Activated CD8-positive, alpha-beta T cell treated with anti-CD3 and anti-CD28 coated beads for 36 hours (primary cell): ENCODE measurements around the gene SIK1. TPM values are rescaled to one million over a fixed set of nuclear protein-coding genes. Genes with fewer than 3 reads are reported as not detected.
A peak's percentile ranks its signal among the peaks of the same experiment; 100 is the strongest.
"Not testable (repeated sequence)": the region's sequence is repeated elsewhere in the genome, so short reads cannot be mapped to it uniquely, and the experiment has no call there.

Source experiments
- ATAC-seq: fragments of 200-7000 bp; cut with Tn5 transposase; one replicate; pipeline ENCODE4 v1.10.0; 2021; ENCODE audit warnings: mild to moderate bottlenecking, moderate library complexity
- CTCF ChIA-PET: fragments of 350-600 bp; sonication (Branson Sonifier 250); formaldehyde crosslinking; loops from one replicate; lab custom pipeline; 2021; ENCODE audit warnings: antibody characterized with exemption; lab: Charles Lee
- POLR2A ChIA-PET: fragments of 350-600 bp; sonication (Branson Sonifier 250); formaldehyde crosslinking; loops from one replicate; lab custom pipeline; 2021; ENCODE audit warnings: antibody characterized with exemption; lab: Charles Lee
- DNase-seq: peaks from one replicate; pipeline ENCODE4 v3.0.0-alpha.2; 2020
- H3K27ac Mint-ChIP-seq: one replicate; pipeline ENCODE4 v1.8.0; 2021; ENCODE audit warnings: mild to moderate bottlenecking, mixed read lengths
- H3K27me3 Mint-ChIP-seq: one replicate; pipeline ENCODE4 v1.8.0; 2021; ENCODE audit warnings: mixed read lengths
- H3K36me3 Mint-ChIP-seq: one replicate; pipeline ENCODE4 v1.8.0; 2021; ENCODE audit warnings: low read depth, mixed read lengths
- H3K4me1 Mint-ChIP-seq: one replicate; pipeline ENCODE4 v1.8.0; 2021; ENCODE audit warnings: low read depth, mixed read lengths
- H3K4me3 Mint-ChIP-seq: one replicate; pipeline ENCODE4 v1.8.0; 2021; ENCODE audit warnings: mild to moderate bottlenecking, moderate library complexity, mixed read lengths
- H3K9me3 Mint-ChIP-seq: one replicate; pipeline ENCODE4 v1.8.0; 2021; ENCODE audit warnings: mixed read lengths
- intact Hi-C: fragments of 100-400 bp; cut with micrococcal nuclease; formaldehyde crosslinking; loops from one replicate; pipeline ENCODE4 v1.10.0; 2022
- total RNA-seq, 2 experiments: library from RNA; stranded (reverse); gene quantifications; one replicate each; pipeline ENCODE4 v1.2.3, GENCODE V29; 2021

SIK1 gene
- total RNA-seq, 2 experiments from 2014 or later = 23.8 to 27.3 TPM

- H3K4me1 Mint-ChIP-seq, intact Hi-C loops, H3K4me3 Mint-ChIP-seq, H3K27me3 Mint-ChIP-seq, H3K9me3 Mint-ChIP-seq, DNase-seq, ATAC-seq, POLR2A ChIA-PET, H3K36me3 Mint-ChIP-seq, CTCF ChIA-PET, H3K27ac Mint-ChIP-seq: not testable (repeated sequence)
These were observed 23.1 kb downstream of the SIK1 start for GRCh38 chr21:43403651-43404430.

- ATAC-seq, H3K4me1 Mint-ChIP-seq, H3K4me3 Mint-ChIP-seq, intact Hi-C loops, DNase-seq, H3K27ac Mint-ChIP-seq, CTCF ChIA-PET, H3K9me3 Mint-ChIP-seq, H3K27me3 Mint-ChIP-seq, POLR2A ChIA-PET, H3K36me3 Mint-ChIP-seq: not testable (repeated sequence)
These were observed 25.8 kb downstream of the SIK1 start for GRCh38 chr21:43401125-43401524.

DNA sequence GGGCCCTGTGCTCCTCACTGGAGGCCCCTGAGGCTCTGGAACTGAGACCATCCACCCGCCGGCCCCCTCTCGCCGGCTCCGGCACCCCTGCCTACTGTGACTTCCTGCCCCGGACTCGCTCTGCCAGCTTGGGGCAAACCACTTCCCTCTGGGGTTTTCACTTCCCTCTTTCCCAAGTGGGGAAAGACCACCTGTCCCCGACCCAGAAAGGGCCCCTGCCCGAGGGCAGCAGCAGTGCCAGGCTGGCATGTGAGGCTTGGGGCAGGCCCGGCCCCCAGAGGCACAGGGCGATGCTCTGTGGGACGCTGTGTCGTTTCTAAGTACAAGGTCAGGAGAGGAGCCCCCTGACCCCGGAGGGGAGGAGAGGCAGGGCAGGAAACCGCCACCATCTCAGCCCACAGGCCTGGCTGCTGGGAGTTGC, 27.3 kb downstream of the SIK1 start:
- CTCF ChIA-PET, intact Hi-C loops, H3K27me3 Mint-ChIP-seq, H3K27ac Mint-ChIP-seq, DNase-seq, H3K4me3 Mint-ChIP-seq, H3K4me1 Mint-ChIP-seq, H3K9me3 Mint-ChIP-seq, H3K36me3 Mint-ChIP-seq, POLR2A ChIA-PET: not testable (repeated sequence)
- ATAC-seq = peak; percentile 61

- H3K27ac Mint-ChIP-seq, H3K4me3 Mint-ChIP-seq, H3K9me3 Mint-ChIP-seq, H3K4me1 Mint-ChIP-seq, CTCF ChIA-PET, H3K36me3 Mint-ChIP-seq, POLR2A ChIA-PET, DNase-seq, H3K27me3 Mint-ChIP-seq, intact Hi-C loops: not testable (repeated sequence)
- ATAC-seq = peak; percentile 70
These were observed 27.8 kb downstream of the SIK1 start for GRCh38 chr21:43399136-43399535.

DNA sequence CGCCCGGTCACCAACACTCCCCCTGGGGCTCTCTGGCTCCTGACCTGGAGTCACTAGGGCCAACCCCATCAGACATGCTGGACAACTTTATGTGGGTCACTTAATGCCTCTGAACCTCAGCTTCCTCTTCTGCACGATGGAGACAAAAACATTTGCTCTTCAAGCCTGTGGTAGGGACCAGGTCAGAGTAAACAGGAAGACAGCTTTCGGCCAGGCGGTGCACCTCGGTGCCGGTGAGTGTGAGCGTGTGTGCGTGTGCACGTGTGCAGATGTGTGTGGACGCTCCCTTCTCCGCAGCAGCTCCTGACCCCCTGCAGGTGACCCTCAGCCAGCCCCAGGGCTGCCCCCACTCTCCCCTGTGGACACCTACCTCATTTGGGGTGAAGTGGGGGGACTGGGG, 28.4 kb downstream of the SIK1 start:
- H3K36me3 Mint-ChIP-seq, DNase-seq, CTCF ChIA-PET, H3K9me3 Mint-ChIP-seq, ATAC-seq, H3K4me3 Mint-ChIP-seq, H3K27me3 Mint-ChIP-seq, intact Hi-C loops, POLR2A ChIA-PET, H3K4me1 Mint-ChIP-seq, H3K27ac Mint-ChIP-seq: not testable (repeated sequence)

- H3K4me3 Mint-ChIP-seq, CTCF ChIA-PET, H3K27ac Mint-ChIP-seq, H3K4me1 Mint-ChIP-seq, POLR2A ChIA-PET, ATAC-seq, intact Hi-C loops, DNase-seq, H3K27me3 Mint-ChIP-seq, H3K36me3 Mint-ChIP-seq, H3K9me3 Mint-ChIP-seq: not testable (repeated sequence)
These were observed 28.9 kb downstream of the SIK1 start for GRCh38 chr21:43398000-43398399.

GRCh38 chr21:43397439-43397808, 29.5 kb downstream of the SIK1 start:
- CTCF ChIA-PET, H3K36me3 Mint-ChIP-seq, H3K4me1 Mint-ChIP-seq: not testable (repeated sequence)

GRCh38 chr21:43396788-43397438, 30.0 kb downstream of the SIK1 start:
- H3K27ac Mint-ChIP-seq, H3K9me3 Mint-ChIP-seq, H3K4me1 Mint-ChIP-seq, ATAC-seq, CTCF ChIA-PET, H3K36me3 Mint-ChIP-seq, intact Hi-C loops, H3K27me3 Mint-ChIP-seq, POLR2A ChIA-PET, DNase-seq, H3K4me3 Mint-ChIP-seq: not testable (repeated sequence)

More at GRCh38 chr21:43397439-43397808, 29.5 kb downstream of the SIK1 start:
- ATAC-seq, intact Hi-C loops, H3K27me3 Mint-ChIP-seq, H3K9me3 Mint-ChIP-seq, POLR2A ChIA-PET, H3K4me3 Mint-ChIP-seq, H3K27ac Mint-ChIP-seq, DNase-seq: not testable (repeated sequence)

GRCh38 chr21:43383351-43383750, 43.6 kb downstream of the SIK1 start:
- H3K4me3 Mint-ChIP-seq, H3K27me3 Mint-ChIP-seq, H3K36me3 Mint-ChIP-seq, CTCF ChIA-PET, H3K27ac Mint-ChIP-seq, H3K4me1 Mint-ChIP-seq, H3K9me3 Mint-ChIP-seq, DNase-seq, POLR2A ChIA-PET, intact Hi-C loops: not testable (repeated sequence)
- ATAC-seq = peak; percentile 90

GRCh38 chr21:43382902-43383301, 44.0 kb downstream of the SIK1 start:
- POLR2A ChIA-PET, H3K27me3 Mint-ChIP-seq, H3K9me3 Mint-ChIP-seq, H3K4me3 Mint-ChIP-seq, H3K36me3 Mint-ChIP-seq, intact Hi-C loops, H3K27ac Mint-ChIP-seq, CTCF ChIA-PET, DNase-seq, H3K4me1 Mint-ChIP-seq, ATAC-seq: not testable (repeated sequence)

GRCh38 chr21:43380852-43381533, 45.9 kb downstream of the SIK1 start:
- DNase-seq, CTCF ChIA-PET, intact Hi-C loops, H3K4me3 Mint-ChIP-seq, H3K9me3 Mint-ChIP-seq, H3K27ac Mint-ChIP-seq, H3K4me1 Mint-ChIP-seq, H3K36me3 Mint-ChIP-seq, H3K27me3 Mint-ChIP-seq, ATAC-seq, POLR2A ChIA-PET: not testable (repeated sequence)

GRCh38 chr21:43380337-43380736, 46.6 kb downstream of the SIK1 start:
- POLR2A ChIA-PET, H3K36me3 Mint-ChIP-seq, intact Hi-C loops: not testable (repeated sequence)

More at GRCh38 chr21:43380337-43380736, 46.6 kb downstream of the SIK1 start:
- H3K27ac Mint-ChIP-seq, H3K9me3 Mint-ChIP-seq, H3K4me3 Mint-ChIP-seq, H3K27me3 Mint-ChIP-seq, DNase-seq, ATAC-seq, CTCF ChIA-PET, H3K4me1 Mint-ChIP-seq: not testable (repeated sequence)
